ENCODE data around the gene D2HGDH.

GRCh38 chr2:241734208-241734466, 293 bp upstream of the D2HGDH start:
- TF ChIP-seq, protein P1, sequence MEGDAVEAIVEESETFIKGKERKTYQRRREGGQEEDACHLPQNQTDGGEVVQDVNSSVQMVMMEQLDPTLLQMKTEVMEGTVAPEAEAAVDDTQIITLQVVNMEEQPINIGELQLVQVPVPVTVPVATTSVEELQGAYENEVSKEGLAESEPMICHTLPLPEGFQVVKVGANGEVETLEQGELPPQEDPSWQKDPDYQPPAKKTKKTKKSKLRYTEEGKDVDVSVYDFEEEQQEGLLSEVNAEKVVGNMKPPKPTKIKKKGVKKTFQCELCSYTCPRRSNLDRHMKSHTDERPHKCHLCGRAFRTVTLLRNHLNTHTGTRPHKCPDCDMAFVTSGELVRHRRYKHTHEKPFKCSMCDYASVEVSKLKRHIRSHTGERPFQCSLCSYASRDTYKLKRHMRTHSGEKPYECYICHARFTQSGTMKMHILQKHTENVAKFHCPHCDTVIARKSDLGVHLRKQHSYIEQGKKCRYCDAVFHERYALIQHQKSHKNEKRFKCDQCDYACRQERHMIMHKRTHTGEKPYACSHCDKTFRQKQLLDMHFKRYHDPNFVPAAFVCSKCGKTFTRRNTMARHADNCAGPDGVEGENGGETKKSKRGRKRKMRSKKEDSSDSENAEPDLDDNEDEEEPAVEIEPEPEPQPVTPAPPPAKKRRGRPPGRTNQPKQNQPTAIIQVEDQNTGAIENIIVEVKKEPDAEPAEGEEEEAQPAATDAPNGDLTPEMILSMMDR (IDR thresholded peaks at IDR 0.05), result no peak
- TF ChIP-seq POLR2A (IDR thresholded peaks at IDR 0.05), result no peak

Data from testis (tissue), 2 donors.